Upper lobe of left lung (tissue), 6 donors: Measurements from ENCODE around the gene PPFIA4. TPM values are rescaled to one million over a fixed set of nuclear protein-coding genes. Genes with fewer than 3 reads are reported as not detected.

Experiments
- ATAC-seq, 2 donors: fragments of 200-7000 bp; cut with Tn5 transposase; one replicate each; pipeline ENCODE4 v1.9.1; 2022; ENCODE audit warnings: mild to moderate bottlenecking in 2 of 2, moderate library complexity in 2 of 2; ENCODE audit not compliant: low FRiP score in 2 of 2
- DNase-seq, 2 donors: peaks; one replicate each; pipeline ENCODE4 v3.0.0-alpha.2; 2019 to 2020
- H3K27ac ChIP-seq, 4 donors: fragments of 200-600 bp; sonication (generic); one replicate each; pipeline ENCODE4 v1.5.1; 2016 to 2019
- H3K27me3 ChIP-seq, 4 donors: fragments of 200-600 bp; sonication (generic); one replicate each; pipeline ENCODE4 v1.5.1; 2017 to 2019
- H3K36me3 ChIP-seq, 4 donors: fragments of 200-600 bp; sonication (generic); one replicate each; pipeline ENCODE4 v1.5.1; 2016 to 2019
- H3K4me1 ChIP-seq, 4 donors: fragments of 200-600 bp; sonication (generic); one replicate each; pipeline ENCODE4 v1.5.1; 2018 to 2019
- H3K4me3 ChIP-seq, 4 donors: fragments of 200-600 bp; sonication (generic); one replicate each; pipeline ENCODE4 v1.5.1; 2017 to 2019; ENCODE audit warnings: mild to moderate bottlenecking in 2 of 4, moderate library complexity in 1 of 4
- H3K9me3 ChIP-seq, 4 donors: fragments of 200-600 bp; sonication (generic); one replicate each; pipeline ENCODE4 v1.5.1; 2018 to 2019
- CTCF ChIP-seq, 6 experiments: fragments of 450-650 bp in 4 of 6; fragments of 200-600 bp in 2 of 6; sonication (generic) in 2 of 6; IDR thresholded peaks; one replicate each; pipeline ENCODE4 v1.5.1; 2016 to 2019; ENCODE audit warnings: antibody characterized with exemption in 6 of 6
- EP300 ChIP-seq, 4 donors: sonication (generic); formaldehyde crosslinking; IDR thresholded peaks; one replicate each; pipeline ENCODE4 v1.5.1; 2017; ENCODE audit warnings: antibody characterized with exemption in 4 of 4, control low read depth in 2 of 4
- POLR2A ChIP-seq, 4 donors: fragments of 450-650 bp; IDR thresholded peaks; one replicate each; pipeline ENCODE4 v1.5.1; 2016 to 2017; ENCODE audit warnings: antibody characterized with exemption in 4 of 4, mild to moderate bottlenecking in 2 of 4
- POLR2AphosphoS5 ChIP-seq, 2 donors: sonication (generic); formaldehyde crosslinking; IDR thresholded peaks; one replicate each; pipeline ENCODE4 v1.5.1; 2017; ENCODE audit warnings: antibody characterized with exemption in 2 of 2
- WGBS, 2 donors: methylation state at CpG; one replicate each; pipeline ENCODE4 v1.1.5; 2017 to 2018; 5-methylcytosine and 5-hydroxymethylcytosine counted together
- total RNA-seq, 6 donors: library from RNA; depleted of rRNA in 4 of 6; stranded (reverse); fragments of >200 nt in 4 of 6; gene quantifications; one replicate each; pipeline versions ENCODE4 v1.1.0 to v1.2.1, GENCODE V29; 2016 to 2021
- donor health status: DM: no; HTN: no; CAD: no; lungs with moderate emphysema.
- donor health status: DM: no; HTN: yes; CAD: no; lungs with severe emphysema.

The PPFIA4 gene
- total RNA-seq, 6 donors from 2014 or later, result 0.63 to 9.7 (median 1.6) TPM

- no peaks in the 10 kb centered on the region for H3K4me1 ChIP-seq
- H3K4me3 ChIP-seq, result no peak overlapping the region
- WGBS, 2 donors, result 71 to 82% methylated on average over 6 of the region's 6 CpGs
- DNase-seq (no peak), ATAC-seq (no peak)
- H3K27me3 ChIP-seq, result no peaks in the 10 kb centered on the region
- H3K36me3 ChIP-seq, result no peaks in the 10 kb centered on the region
- peaks cover 0 to 6% (median 3%) of the 10 kb centered on the region in 4 donors for H3K9me3 ChIP-seq
- TF ChIP-seq CTCF (IDR thresholded peaks at IDR 0.05) (no peak), POLR2AphosphoS5 (IDR thresholded peaks at IDR 0.05) (no peak), POLR2A (IDR thresholded peaks at IDR 0.05) (no peak), EP300 (IDR thresholded peaks at IDR 0.05) (no peak)
- H3K27ac ChIP-seq, result no peak overlapping the region
Observed at GRCh38 chr1:203103829-203104495, 77.7 kb downstream of the PPFIA4 start.

- no peak overlapping the region for H3K4me3 ChIP-seq
- no peaks in the 10 kb centered on the region for H3K27me3 ChIP-seq
- ATAC-seq (no peak), DNase-seq (no peak)
- H3K36me3 ChIP-seq, result no peaks in the 10 kb centered on the region
- H3K9me3 ChIP-seq, result peaks cover 0 to 6% (median 3%) of the 10 kb centered on the region in 4 donors
- H3K27ac ChIP-seq, result no peak overlapping the region
- TF ChIP-seq EP300 (IDR thresholded peaks at IDR 0.05) (no peak), POLR2AphosphoS5 (IDR thresholded peaks at IDR 0.05) (no peak), POLR2A (IDR thresholded peaks at IDR 0.05) (no peak), CTCF (IDR thresholded peaks at IDR 0.05) (no peak)
- no peaks in the 10 kb centered on the region for H3K4me1 ChIP-seq
Observed at GRCh38 chr1:203104789-203105390, 78.6 kb downstream of the PPFIA4 start.

- no peak overlapping the region for H3K4me3 ChIP-seq
- peaks cover 0 to 1% (median 0%) of the 10 kb centered on the region in 4 donors for H3K27me3 ChIP-seq
- H3K9me3 ChIP-seq, result no peaks in the 10 kb centered on the region
- H3K4me1 ChIP-seq, result no peaks in the 10 kb centered on the region
- 39 to 58% methylated on average over 2 of the region's 2 CpGs for WGBS, 2 donors
- TF ChIP-seq POLR2A (IDR thresholded peaks at IDR 0.05) (no peak), POLR2AphosphoS5 (IDR thresholded peaks at IDR 0.05) (no peak), EP300 (IDR thresholded peaks at IDR 0.05) (no peak), CTCF (IDR thresholded peaks at IDR 0.05) (no peak)
- ATAC-seq (no peak), DNase-seq (no peak)
- H3K27ac ChIP-seq, result no peak overlapping the region
- no peaks in the 10 kb centered on the region for H3K36me3 ChIP-seq
Observed at GRCh38 chr1:203112475-203112874, 86.2 kb downstream of the PPFIA4 start.

GRCh38 chr1:203113308-203113707 lies 87.0 kb downstream of the PPFIA4 start:
- DNase-seq (no peak), ATAC-seq (no peak)
- H3K4me1 ChIP-seq, result peaks cover 0 to 3% (median 0%) of the 10 kb centered on the region in 4 donors
- H3K36me3 ChIP-seq, result no peaks in the 10 kb centered on the region
- no peak for TF ChIP-seq CTCF (IDR thresholded peaks at IDR 0.05)
- WGBS, 2 donors, result 67 to 87% methylated on average over 4 of the region's 4 CpGs
- peaks cover 0 to 4% (median 0%) of the 10 kb centered on the region in 4 donors for H3K27me3 ChIP-seq
- H3K9me3 ChIP-seq, result no peaks in the 10 kb centered on the region
- H3K4me3 ChIP-seq, result no peak overlapping the region
- H3K27ac ChIP-seq, result no peak overlapping the region

- Histone ChIP-seq H3K27ac (no peak overlapping the region), H3K4me3 (no peak overlapping the region), H3K36me3 (no peaks in the 10 kb centered on the region), H3K27me3 (peaks cover 0 to 4% (median 0%) of the 10 kb centered on the region in 4 donors), H3K9me3 (no peaks in the 10 kb centered on the region), H3K4me1 (peaks cover 0 to 3% (median 0%) of the 10 kb centered on the region in 4 donors)
- no peak for ATAC-seq
- no peak for DNase-seq
- 80 to 88% methylated on average over 7 of the region's 7 CpGs for WGBS, 2 donors
- no peak for TF ChIP-seq EP300 (IDR thresholded peaks at IDR 0.05)
- no peak for TF ChIP-seq CTCF (IDR thresholded peaks at IDR 0.05)
- no peak for TF ChIP-seq POLR2AphosphoS5 (IDR thresholded peaks at IDR 0.05)
- no peak for TF ChIP-seq POLR2A (IDR thresholded peaks at IDR 0.05)
Observed at GRCh38 chr1:203114202-203114601, 87.9 kb downstream of the PPFIA4 start.
